Smooth muscle cell (in vitro differentiated cells): ENCODE data around the gene EMX1. TPM values are rescaled to one million over a fixed set of nuclear protein-coding genes. Genes with fewer than 3 reads are reported as not detected.

Experiments
- DNase-seq: peaks from one replicate; lab custom pipeline; 2025; ENCODE audit not compliant: unreplicated experiment; lab: John Stamatoyannopoulos, UW
- H2AFZ ChIP-seq: fragments of 200-600 bp; sonication (generic); 2 replicates; pipeline ENCODE4 v1.6.0; 2016; ENCODE audit warnings: antibody characterized with exemption, low read depth, mild to moderate bottlenecking
- H3F3A ChIP-seq: fragments of 200-600 bp; sonication (generic); 2 replicates; pipeline ENCODE4 v1.6.0; 2017; ENCODE audit warnings: antibody characterized with exemption, low read depth
- H3K27ac ChIP-seq: fragments of 200-600 bp; sonication (generic); 2 replicates; pipeline ENCODE4 v1.5.1; 2016; ENCODE audit warnings: low read depth, mild to moderate bottlenecking
- H3K27me3 ChIP-seq: fragments of 200-600 bp; sonication (generic); 2 replicates; pipeline ENCODE4 v1.6.1; 2016; ENCODE audit warnings: low read depth, mild to moderate bottlenecking
- H3K36me3 ChIP-seq: fragments of 200-600 bp; sonication (generic); 2 replicates; pipeline ENCODE4 v1.5.1; 2016; ENCODE audit warnings: low read depth
- H3K4me1 ChIP-seq: fragments of 200-600 bp; sonication (generic); 2 replicates; pipeline ENCODE4 v1.5.1; 2016; ENCODE audit warnings: low read depth
- H3K4me2 ChIP-seq: fragments of 200-600 bp; sonication (generic); 2 replicates; pipeline ENCODE4 v1.6.0; 2016; ENCODE audit warnings: mild to moderate bottlenecking
- H3K4me3 ChIP-seq: fragments of 200-600 bp; sonication (generic); 2 replicates; pipeline ENCODE4 v1.5.1; 2016; ENCODE audit warnings: mild to moderate bottlenecking
- H3K79me2 ChIP-seq: fragments of 200-600 bp; sonication (generic); 2 replicates; pipeline ENCODE4 v1.6.0; 2016; ENCODE audit warnings: low read depth, mild to moderate bottlenecking
- H3K9ac ChIP-seq: fragments of 200-600 bp; sonication (generic); 2 replicates; pipeline ENCODE4 v1.6.0; 2016; ENCODE audit warnings: low read depth
- H3K9me3 ChIP-seq: fragments of 200-600 bp; sonication (generic); replicated peaks from 2 replicates; pipeline ENCODE4 v1.5.1; 2016; ENCODE audit warnings: low read depth
- H4K20me1 ChIP-seq: fragments of 200-600 bp; sonication (generic); 2 replicates; pipeline ENCODE4 v1.6.0; 2016; ENCODE audit warnings: low read depth
- WGBS: methylation state at CpG from one replicate; pipeline ENCODE4 v1.1.7; 2016; ENCODE audit warnings: low lambda C conversion rate; 5-methylcytosine and 5-hydroxymethylcytosine counted together
- polyA plus RNA-seq: library from polyadenylated mRNA; unstranded; fragments of >200 nt; fragmentation: Nextera tagmentation; extraction: Ambion mirVana; gene quantifications from 2 replicates; pipeline ENCODE4 v1.2.1, GENCODE V29; 2016
- total RNA-seq: library from RNA; depleted of rRNA; stranded (reverse); fragments of >200 nt; gene quantifications from 2 replicates; pipeline ENCODE4 v1.2.3, GENCODE V29; 2014
- TF ChIP-seq, protein P1 (sequence below): fragments of 200-600 bp; sonication (generic); IDR thresholded peaks from 2 replicates; pipeline ENCODE4 v1.5.1; 2017; ENCODE audit warnings: borderline replicate concordance, mild to moderate bottlenecking, antibody characterized with exemption; ENCODE audit not compliant: insufficient read depth, poor library complexity, severe bottlenecking

The EMX1 gene
- total and polyA plus RNA-seq, 2 experiments from 2014 or later = not detected

DNA sequence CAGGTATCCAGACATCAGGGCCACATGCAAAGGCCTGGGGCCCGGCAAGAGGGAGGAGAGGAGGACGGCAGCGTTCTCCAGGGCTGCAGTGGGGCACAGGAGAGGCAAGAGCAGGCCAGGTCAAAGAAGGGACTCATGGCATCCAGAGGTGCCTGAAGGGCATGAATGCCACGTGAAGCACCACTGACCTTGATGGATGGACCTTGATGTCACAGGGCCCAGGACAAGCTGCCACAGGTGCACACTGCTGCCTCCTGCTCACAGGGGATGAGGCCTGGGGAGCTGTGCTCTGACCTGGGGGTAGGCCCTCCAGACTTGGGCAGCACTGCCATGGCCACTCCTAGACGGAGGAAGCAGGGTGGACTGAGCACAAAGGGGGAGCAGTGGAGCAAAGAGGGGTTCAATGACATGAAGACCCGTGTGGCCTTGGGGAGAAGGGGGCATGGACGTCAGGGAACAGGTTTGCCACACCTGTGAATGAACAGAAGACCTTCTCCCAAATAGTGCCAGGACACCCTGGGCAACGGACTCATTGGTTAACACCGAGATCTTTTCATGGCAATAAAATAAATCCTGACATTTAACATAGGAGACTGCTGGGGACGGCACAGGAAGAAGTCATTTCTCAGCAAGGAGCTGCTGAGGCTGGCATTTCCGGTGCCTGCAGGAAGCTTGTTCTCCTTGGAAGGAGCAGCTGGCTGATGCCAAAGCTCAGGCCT lies 65.6 kb downstream of the EMX1 start:
- H3K9ac ChIP-seq = no peak overlapping the region
- DNase-seq = no peak
- no peaks in the 10 kb centered on the region for H3K27me3 ChIP-seq
- no peak overlapping the region for H3K4me3 ChIP-seq
- H4K20me1 ChIP-seq = no peaks in the 10 kb centered on the region
- no peaks in the 10 kb centered on the region for H3K4me1 ChIP-seq
- H3K27ac ChIP-seq = no peak overlapping the region
- no peaks in the 10 kb centered on the region for H3K79me2 ChIP-seq
- TF ChIP-seq, protein P1, sequence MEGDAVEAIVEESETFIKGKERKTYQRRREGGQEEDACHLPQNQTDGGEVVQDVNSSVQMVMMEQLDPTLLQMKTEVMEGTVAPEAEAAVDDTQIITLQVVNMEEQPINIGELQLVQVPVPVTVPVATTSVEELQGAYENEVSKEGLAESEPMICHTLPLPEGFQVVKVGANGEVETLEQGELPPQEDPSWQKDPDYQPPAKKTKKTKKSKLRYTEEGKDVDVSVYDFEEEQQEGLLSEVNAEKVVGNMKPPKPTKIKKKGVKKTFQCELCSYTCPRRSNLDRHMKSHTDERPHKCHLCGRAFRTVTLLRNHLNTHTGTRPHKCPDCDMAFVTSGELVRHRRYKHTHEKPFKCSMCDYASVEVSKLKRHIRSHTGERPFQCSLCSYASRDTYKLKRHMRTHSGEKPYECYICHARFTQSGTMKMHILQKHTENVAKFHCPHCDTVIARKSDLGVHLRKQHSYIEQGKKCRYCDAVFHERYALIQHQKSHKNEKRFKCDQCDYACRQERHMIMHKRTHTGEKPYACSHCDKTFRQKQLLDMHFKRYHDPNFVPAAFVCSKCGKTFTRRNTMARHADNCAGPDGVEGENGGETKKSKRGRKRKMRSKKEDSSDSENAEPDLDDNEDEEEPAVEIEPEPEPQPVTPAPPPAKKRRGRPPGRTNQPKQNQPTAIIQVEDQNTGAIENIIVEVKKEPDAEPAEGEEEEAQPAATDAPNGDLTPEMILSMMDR = no peak
- no peak overlapping the region for H3K4me2 ChIP-seq
- no peaks in the 10 kb centered on the region for H3F3A ChIP-seq
- no peak overlapping the region for H2AFZ ChIP-seq
- WGBS = 96% methylated on average over 11 of the region's 11 CpGs
- H3K36me3 ChIP-seq = no peaks in the 10 kb centered on the region
- H3K9me3 ChIP-seq = no peaks in the 10 kb centered on the region

DNA sequence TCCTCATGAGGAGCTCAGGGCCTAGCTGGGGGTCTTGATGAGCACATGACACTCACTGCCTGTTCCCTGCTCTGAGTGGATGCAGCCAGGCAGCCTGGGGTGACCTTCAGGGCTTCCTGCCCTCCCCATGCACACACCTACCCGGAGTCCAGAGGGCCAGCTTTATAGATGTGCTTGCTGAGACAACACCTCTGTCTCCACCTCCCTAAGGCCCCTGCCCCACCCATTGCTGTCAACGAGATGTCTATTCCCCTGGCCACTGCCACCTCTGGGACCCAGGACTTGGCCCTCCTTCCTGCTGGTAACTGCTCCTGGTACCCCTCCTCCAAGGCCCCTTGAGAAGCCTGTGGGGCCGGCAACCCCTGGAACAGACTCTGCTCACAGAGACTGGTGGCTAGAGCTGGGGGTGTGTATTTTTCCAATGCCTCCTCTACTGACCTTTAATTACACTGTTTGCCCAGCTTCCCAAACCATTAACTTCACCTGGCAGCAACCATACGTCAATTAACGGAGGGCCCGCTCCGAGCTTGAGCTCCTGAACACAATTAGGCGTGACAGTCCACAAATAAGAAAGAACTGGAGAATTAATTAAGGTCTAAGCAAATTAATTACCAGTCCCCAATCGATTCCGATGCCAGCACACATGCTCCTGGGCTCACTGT lies 66.3 kb downstream of the EMX1 start:
- Histone ChIP-seq H3K4me3 (no peak overlapping the region), H4K20me1 (no peaks in the 10 kb centered on the region), H3K4me2 (no peak overlapping the region), H3K27ac (no peak overlapping the region), H3K9ac (no peak overlapping the region), H3K36me3 (no peaks in the 10 kb centered on the region), H3K79me2 (no peaks in the 10 kb centered on the region), H3F3A (no peaks in the 10 kb centered on the region), H3K27me3 (no peaks in the 10 kb centered on the region), H2AFZ (no peak overlapping the region), H3K4me1 (no peaks in the 10 kb centered on the region), H3K9me3 (no peaks in the 10 kb centered on the region)
- TF ChIP-seq, protein P1 = no peak
- no peak for DNase-seq
- WGBS = 91% methylated on average over 10 of the region's 10 CpGs

DNA sequence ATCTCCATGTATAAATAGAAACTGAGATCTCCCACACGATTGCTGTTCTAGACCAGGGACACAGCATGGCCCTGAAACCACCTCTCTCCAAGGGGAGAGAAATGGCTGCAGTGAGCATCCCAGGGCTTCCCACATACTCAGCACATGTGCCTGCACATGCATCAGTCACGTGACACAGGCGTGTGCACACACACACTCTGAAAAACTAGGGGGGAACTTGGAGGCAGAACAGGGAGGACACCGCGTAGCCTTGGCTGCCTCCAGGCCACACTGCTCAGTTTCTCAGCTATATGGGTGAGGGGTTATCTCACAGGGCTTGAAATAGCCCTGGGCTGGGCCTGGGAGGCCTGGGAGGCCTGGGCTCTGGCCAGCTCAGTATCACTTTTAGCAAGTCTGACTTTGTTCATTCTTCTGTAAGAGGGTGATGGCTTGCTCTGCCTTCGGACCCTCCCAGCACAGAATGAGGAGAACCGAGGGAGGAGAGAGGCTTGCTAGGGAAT lies 66.9 kb downstream of the EMX1 start:
- Histone ChIP-seq H3K4me3 (no peak overlapping the region), H3K27ac (no peak overlapping the region), H4K20me1 (no peaks in the 10 kb centered on the region), H3K4me2 (no peak overlapping the region), H3K9me3 (no peaks in the 10 kb centered on the region), H3F3A (no peaks in the 10 kb centered on the region), H3K36me3 (no peaks in the 10 kb centered on the region), H3K4me1 (no peaks in the 10 kb centered on the region), H2AFZ (no peak overlapping the region), H3K27me3 (no peaks in the 10 kb centered on the region), H3K9ac (no peak overlapping the region), H3K79me2 (no peaks in the 10 kb centered on the region)
- 74% methylated on average over 7 of the region's 7 CpGs for WGBS
- no peak for DNase-seq
- TF ChIP-seq, protein P1 = no peak

Other genes starting within 250 kb of the EMX1 start
- gene EXOC6B, start 91.5 kb upstream of the EMX1 start, total RNA-seq = 19.7 and 34.6 TPM in 2 replicates
- 6.9 and 8.8 TPM in 2 replicates for gene EXOC6B, start 91.5 kb upstream of the EMX1 start, polyA plus RNA-seq
- 4.1 and 8.4 TPM in 2 replicates for gene SPR, start 30.1 kb upstream of the EMX1 start, total RNA-seq
- gene SPR, start 30.1 kb upstream of the EMX1 start, polyA plus RNA-seq = 13.2 and 15.8 TPM in 2 replicates
- 6.9 and 8.8 TPM in 2 replicates for gene SFXN5, start 154.2 kb downstream of the EMX1 start, total RNA-seq
- gene SFXN5, start 154.2 kb downstream of the EMX1 start, polyA plus RNA-seq = 8.3 and 19.2 TPM in 2 replicates
- 23.3 and 24.3 TPM in 2 replicates for gene RAB11FIP5, start 195.4 kb downstream of the EMX1 start, total RNA-seq
- gene RAB11FIP5, start 195.4 kb downstream of the EMX1 start, polyA plus RNA-seq = 31.3 and 32.0 TPM in 2 replicates